HEK293T (cell line): ENCODE measurements around the gene SLC34A1.
"Not testable (repeated sequence)": the region's sequence is repeated elsewhere in the genome, so short reads cannot be mapped to it uniquely, and the experiment has no call there.

Experiments
- CTCF ChIA-PET: fragments of 350-600 bp; formaldehyde crosslinking; extraction: SDS; loops from one replicate; lab custom pipeline; 2021; ENCODE audit warnings: antibody characterized with exemption, inconsistent platforms; lab: Yijun Ruan, JAX
- POLR2A ChIA-PET: fragments of 350-600 bp; formaldehyde crosslinking; extraction: SDS; loops from one replicate; lab custom pipeline; 2020; ENCODE audit warnings: antibody characterized with exemption, inconsistent platforms; lab: Yijun Ruan, JAX
- DNase-seq: peaks from one replicate; pipeline ENCODE4 v3.0.0; 2012; ENCODE audit warnings: mixed read lengths; ENCODE audit errors: extremely low spot score
- ARNT ChIP-seq: fragments of 450-650 bp; IDR thresholded peaks from 2 replicates; pipeline ENCODE4 v1.6.1; 2017; ENCODE audit warnings: mild to moderate bottlenecking
- BHLHE40 ChIP-seq: fragments of 450-650 bp; IDR thresholded peaks from 2 replicates; pipeline ENCODE4 v1.6.1; 2016; ENCODE audit warnings: mild to moderate bottlenecking, moderate library complexity, borderline replicate concordance
- CTBP1 ChIP-seq: fragments of 450-650 bp; IDR thresholded peaks from 2 replicates; pipeline ENCODE4 v1.6.1; 2016; ENCODE audit warnings: borderline replicate concordance
- ELF4 ChIP-seq: fragments of 450-650 bp; IDR thresholded peaks from 2 replicates; pipeline ENCODE4 v1.6.1; 2017; ENCODE audit warnings: antibody characterized with exemption
- FOXA1 ChIP-seq: fragments of 450-650 bp; IDR thresholded peaks from 2 replicates; pipeline ENCODE4 v1.6.1; 2016; ENCODE audit warnings: mild to moderate bottlenecking
- FOXK2 ChIP-seq: fragments of 450-650 bp; IDR thresholded peaks from 2 replicates; pipeline ENCODE4 v1.6.1; 2016; ENCODE audit warnings: mild to moderate bottlenecking
- FOXM1 ChIP-seq: fragments of 450-650 bp; IDR thresholded peaks from 2 replicates; pipeline ENCODE4 v1.6.1; 2017; ENCODE audit warnings: mild to moderate bottlenecking, borderline replicate concordance
- HDGF ChIP-seq: fragments of 450-650 bp; IDR thresholded peaks from 2 replicates; pipeline ENCODE4 v1.6.1; 2017; ENCODE audit warnings: antibody characterized with exemption, borderline replicate concordance
- L3MBTL2 ChIP-seq: fragments of 450-650 bp; conservative IDR thresholded peaks from 2 replicates; pipeline ENCODE4 v1.6.1; 2016; ENCODE audit warnings: mild to moderate bottlenecking
- LEF1 ChIP-seq: fragments of 450-650 bp; IDR thresholded peaks from 2 replicates; pipeline ENCODE4 v1.6.1; 2017; ENCODE audit warnings: mild to moderate bottlenecking, borderline replicate concordance
- NFRKB ChIP-seq: fragments of 450-650 bp; IDR thresholded peaks from 2 replicates; pipeline ENCODE4 v1.6.1; 2016; ENCODE audit warnings: mild to moderate bottlenecking, moderate library complexity
- PKNOX1 ChIP-seq: fragments of 450-650 bp; IDR thresholded peaks from 2 replicates; pipeline ENCODE4 v1.6.1; 2016
- SP1 ChIP-seq: fragments of 450-650 bp; IDR thresholded peaks from 2 replicates; pipeline ENCODE4 v1.6.1; 2017
- SUZ12 ChIP-seq: fragments of 450-650 bp; IDR thresholded peaks from 2 replicates; pipeline ENCODE4 v1.6.1; 2016; ENCODE audit warnings: mild to moderate bottlenecking
- TARDBP ChIP-seq: fragments of 450-650 bp; IDR thresholded peaks from 2 replicates; pipeline ENCODE4 v1.6.1; 2016
- ZNF384 ChIP-seq: fragments of 450-650 bp; IDR thresholded peaks from 2 replicates; pipeline ENCODE4 v1.6.1; 2016

SLC34A1 gene

GRCh38 chr5:177356746-177357145 is 27.5 kb upstream of the SLC34A1 start:
- DNase-seq: no peak

GRCh38 chr5:177357146-177357458 is 27.1 kb upstream of the SLC34A1 start:
- ChIA-PET CTCF (interaction anchor here (1.0 kb wide), 1 partner anchor 14 kb away, joined by 4 read pairs; no protein-coding TSS in a partner anchor), POLR2A (no interaction called here)
- no peak for DNase-seq
- no peak for TF ChIP-seq ZNF384
- no peak for TF ChIP-seq SUZ12
- TF ChIP-seq FOXK2: no peak
- no peak for TF ChIP-seq CTBP1
- no peak for TF ChIP-seq LEF1
- no peak for TF ChIP-seq ELF4
- TF ChIP-seq HDGF: no peak
- no peak for TF ChIP-seq FOXA1

More at GRCh38 chr5:177356746-177357145, 27.5 kb upstream of the SLC34A1 start:
- TF ChIP-seq SP1 (no peak), ZNF384 (no peak), PKNOX1 (no peak), FOXM1 (no peak), NFRKB (no peak), HDGF (no peak), CTBP1 (no peak)
- CTCF ChIA-PET: interaction anchor here (1.0 to 1.1 kb wide), 2 partner anchors 14 kb away, joined by 4 to 5 read pairs; no protein-coding TSS in a partner anchor
- POLR2A ChIA-PET: no interaction called here

- ChIA-PET POLR2A (no interaction called here), CTCF (interaction anchor here (1.0 to 1.4 kb wide), 2 partner anchors 11 to 13 kb away, joined by 3 to 4 read pairs; no protein-coding TSS in a partner anchor)
- DNase-seq: no peak
- TF ChIP-seq SP1 (no peak), TARDBP (no peak), ARNT (no peak), FOXK2 (no peak), HDGF (no peak), NFRKB (no peak), CTBP1 (no peak), FOXA1 (no peak), ZNF384 (no peak), SUZ12 (no peak), FOXM1 (no peak), PKNOX1 (no peak), BHLHE40 (no peak), ELF4 (no peak), LEF1 (no peak), L3MBTL2 (no peak)
Observed at GRCh38 chr5:177357459-177358351, 26.5 kb upstream of the SLC34A1 start, which contains the start of gene RGS14. Gene RGS14, plus strand, starts transcription at chr5:177357924. Its CDS starts 101 bp downstream, at chr5:177358025.

GRCh38 chr5:177358370-177358819 is 25.8 kb upstream of the SLC34A1 start:
- no peak for DNase-seq
- TF ChIP-seq FOXM1: no peak
- TF ChIP-seq LEF1: no peak
- TF ChIP-seq SUZ12: no peak
- TF ChIP-seq FOXK2: no peak
- TF ChIP-seq TARDBP: no peak
- TF ChIP-seq BHLHE40: no peak
- POLR2A ChIA-PET: no interaction called here
- CTCF ChIA-PET: interaction anchor here (1.4 kb wide), 1 partner anchor 11 kb away, joined by 3 read pairs; no protein-coding TSS in a partner anchor

- POLR2A ChIA-PET: interaction anchor here (3.5 kb wide), 1 partner anchor 8 kb away, joined by 42 read pairs; the partner anchor contains the start of gene LMAN2
- CTCF ChIA-PET: no interaction called here
- no peak for DNase-seq
- no peak for TF ChIP-seq PKNOX1
- TF ChIP-seq HDGF: no peak
- TF ChIP-seq FOXK2: no peak
- TF ChIP-seq NFRKB: no peak
- no peak for TF ChIP-seq L3MBTL2
- no peak for TF ChIP-seq ARNT
Observed at GRCh38 chr5:177359451-177359851, 24.8 kb upstream of the SLC34A1 start.

GRCh38 chr5:177359860-177360259 is 24.4 kb upstream of the SLC34A1 start:
- POLR2A ChIA-PET: interaction anchor here (1.1 to 3.5 kb wide), 2 partner anchors 8 to 14 kb away, joined by 3 to 42 read pairs; partner anchors contain the start of gene LMAN2
- CTCF ChIA-PET: interaction anchor here (0.7 to 1.1 kb wide), 2 partner anchors 8 to 54 kb away, joined by 3 read pairs; partner anchors contain the start of gene LMAN2
- DNase-seq: no peak
- no peak for TF ChIP-seq FOXA1
- no peak for TF ChIP-seq PKNOX1
- TF ChIP-seq TARDBP: no peak
- no peak for TF ChIP-seq SP1
- TF ChIP-seq LEF1: no peak
- no peak for TF ChIP-seq HDGF
- TF ChIP-seq NFRKB: no peak
- TF ChIP-seq FOXM1: no peak
- no peak for TF ChIP-seq ZNF384

GRCh38 chr5:177360740-177361139 is 23.5 kb upstream of the SLC34A1 start:
- not testable (repeated sequence) for DNase-seq
- ChIA-PET CTCF (interaction anchor here (0.7 to 1.1 kb wide), 2 partner anchors 9 to 53 kb away, joined by 3 read pairs; partner anchors contain the start of gene LMAN2), POLR2A (interaction anchor here (1.0 to 3.5 kb wide), 3 partner anchors 9 to 18 kb away, joined by 3 to 42 read pairs (median 3); partner anchors contain the start of gene LMAN2)
